Stimulated activated naive B cell treated with anti-CD40 and anti-IgM and Interleukin-4, amounts not matched to agents 10 μg/mL and 1 μg/mL and 100 μg/mL, for 72 hours (primary cell): ENCODE data around the gene CAMTA1.

Experiments
- ATAC-seq, 2 donors: fragments of 150-1000 bp; cut with Tn5 transposase; replicated peaks; 2 replicates each; pipeline ENCODE4 v1.10.0; 2021; ENCODE audit warnings: moderate library complexity in 1 of 2
- DNase-seq: peaks from one replicate; pipeline ENCODE4 v3.0.0; 2021
- H3K27ac Mint-ChIP-seq: one replicate; pipeline ENCODE4 v1.8.0; 2022; ENCODE audit warnings: mild to moderate bottlenecking, mixed read lengths
- H3K27me3 Mint-ChIP-seq, 2 donors: one replicate each; pipeline ENCODE4 v1.8.0; 2022; ENCODE audit warnings: mixed read lengths in 2 of 2
- H3K36me3 Mint-ChIP-seq, 2 donors: one replicate each; pipeline ENCODE4 v1.8.0; 2022; ENCODE audit warnings: mixed read lengths in 2 of 2, mild to moderate bottlenecking in 1 of 2
- H3K4me1 Mint-ChIP-seq, 2 donors: one replicate each; pipeline ENCODE4 v1.8.0; 2022; ENCODE audit warnings: mixed read lengths in 2 of 2, mild to moderate bottlenecking in 1 of 2
- H3K4me3 Mint-ChIP-seq, 2 donors: one replicate each; pipeline ENCODE4 v1.8.0; 2022; ENCODE audit warnings: mild to moderate bottlenecking in 2 of 2, mixed read lengths in 2 of 2, moderate library complexity in 1 of 2
- H3K9me3 Mint-ChIP-seq, 2 donors: one replicate each; pipeline ENCODE4 v1.8.0; 2022; ENCODE audit warnings: mixed read lengths in 2 of 2, mild to moderate bottlenecking in 1 of 2

The CAMTA1 gene

DNA sequence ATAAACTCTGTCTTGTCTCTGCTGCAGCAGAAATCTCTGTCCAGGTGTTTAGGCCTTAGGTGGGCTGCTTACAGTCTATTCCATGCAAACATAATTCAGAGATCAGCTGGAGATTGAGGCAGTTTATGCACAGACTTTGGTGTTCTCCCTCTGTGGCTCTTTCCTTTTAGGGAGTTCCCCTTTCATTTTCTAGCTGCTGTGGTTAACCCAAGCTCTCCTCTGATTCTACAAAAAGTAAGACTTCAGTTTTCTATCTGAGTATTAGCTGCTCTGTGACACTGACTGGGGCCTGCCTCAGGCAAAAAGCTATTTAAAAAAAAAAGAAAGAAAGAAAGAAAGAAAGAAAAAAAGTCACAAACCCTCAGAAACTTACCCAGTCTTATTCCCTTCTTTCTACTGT lies 211.1 kb downstream of the CAMTA1 start:
- no peaks in the 10 kb centered on the region for H3K36me3 Mint-ChIP-seq

GRCh38 chr1:6996866-6997265 lies 211.6 kb downstream of the CAMTA1 start:
- peaks cover 5 to 8% of the 10 kb centered on the region in 2 donors for H3K9me3 Mint-ChIP-seq
- H3K27ac Mint-ChIP-seq = no peak overlapping the region
- H3K27me3 Mint-ChIP-seq = peaks cover 17 to 33% of the 10 kb centered on the region in 2 donors
- no peaks in the 10 kb centered on the region for H3K36me3 Mint-ChIP-seq
- peaks cover 0 to 2% of the 10 kb centered on the region in 2 donors for H3K4me1 Mint-ChIP-seq
- no peak overlapping the region for H3K4me3 Mint-ChIP-seq
- DNase-seq (no peak), ATAC-seq (no peak)

More for the DNA sequence above, 211.1 kb downstream of the CAMTA1 start:
- Mint-ChIP-seq H3K27ac (no peak overlapping the region), H3K4me1 (peaks cover 0 to 2% of the 10 kb centered on the region in 2 donors), H3K27me3 (peaks cover 16 to 33% of the 10 kb centered on the region in 2 donors), H3K9me3 (peaks cover 5 to 8% of the 10 kb centered on the region in 2 donors), H3K4me3 (no peak overlapping the region)
- DNase-seq (no peak), ATAC-seq (peak; percentile 99)

DNA sequence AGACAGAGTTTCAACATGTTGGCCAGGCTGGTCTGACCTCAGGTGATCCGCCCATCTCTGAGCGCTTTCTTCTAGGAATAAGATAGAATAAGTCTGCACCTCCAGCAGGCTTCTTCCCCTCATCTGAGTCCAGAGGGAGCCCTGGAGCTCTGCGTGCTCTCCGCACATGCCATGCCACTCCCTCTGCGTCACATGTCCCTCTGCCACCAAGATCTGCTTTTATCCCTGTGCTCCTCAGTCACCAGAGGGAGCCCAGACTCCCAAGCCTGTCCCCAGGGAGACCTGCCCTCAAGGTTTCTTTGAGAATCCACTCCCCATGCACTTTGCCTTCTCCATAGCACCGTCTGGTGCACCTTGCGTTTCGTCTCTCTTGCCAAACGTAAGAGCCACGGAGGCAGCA lies 213.0 kb downstream of the CAMTA1 start:
- Mint-ChIP-seq H3K27me3 (peaks cover 17 to 31% of the 10 kb centered on the region in 2 donors), H3K27ac (no peak overlapping the region), H3K9me3 (peaks cover 5 to 6% of the 10 kb centered on the region in 2 donors), H3K4me3 (no peak overlapping the region), H3K36me3 (no peaks in the 10 kb centered on the region), H3K4me1 (peaks cover 0 to 2% of the 10 kb centered on the region in 2 donors)
- ATAC-seq (no peak), DNase-seq (no peak)

- Mint-ChIP-seq H3K4me3 (no peak overlapping the region), H3K27ac (no peak overlapping the region), H3K9me3 (no peaks in the 10 kb centered on the region), H3K36me3 (no peaks in the 10 kb centered on the region), H3K4me1 (peaks cover 0 to 2% of the 10 kb centered on the region in 2 donors), H3K27me3 (peaks cover 11 to 19% of the 10 kb centered on the region in 2 donors)
- DNase-seq (no peak), ATAC-seq (no peak)
Observed at GRCh38 chr1:6999826-7000225, 214.6 kb downstream of the CAMTA1 start.

- no peaks in the 10 kb centered on the region for H3K36me3 Mint-ChIP-seq
- peaks cover 7 to 19% of the 10 kb centered on the region in 2 donors for H3K27me3 Mint-ChIP-seq
- no peak overlapping the region for H3K27ac Mint-ChIP-seq
- no peak overlapping the region for H3K4me3 Mint-ChIP-seq
- ATAC-seq = no peak
- no peaks in the 10 kb centered on the region for H3K9me3 Mint-ChIP-seq
- no peak for DNase-seq
- H3K4me1 Mint-ChIP-seq = peaks cover 0 to 2% of the 10 kb centered on the region in 2 donors
Observed at GRCh38 chr1:7000720-7001119, 215.5 kb downstream of the CAMTA1 start.

GRCh38 chr1:7002728-7003127 lies 217.5 kb downstream of the CAMTA1 start:
- no peak for ATAC-seq

GRCh38 chr1:7003676-7004075 lies 218.4 kb downstream of the CAMTA1 start:
- no peaks in the 10 kb centered on the region for H3K9me3 Mint-ChIP-seq
- ATAC-seq (no peak), DNase-seq (no peak)
- H3K27me3 Mint-ChIP-seq = peaks cover 5 to 18% of the 10 kb centered on the region in 2 donors
- no peak overlapping the region for H3K27ac Mint-ChIP-seq
- peaks cover 0 to 2% of the 10 kb centered on the region in 2 donors for H3K4me1 Mint-ChIP-seq
- H3K4me3 Mint-ChIP-seq = no peak overlapping the region
- no peaks in the 10 kb centered on the region for H3K36me3 Mint-ChIP-seq

More at GRCh38 chr1:7002728-7003127, 217.5 kb downstream of the CAMTA1 start:
- Mint-ChIP-seq H3K4me1 (peaks cover 0 to 2% of the 10 kb centered on the region in 2 donors), H3K27ac (no peak overlapping the region), H3K27me3 (peaks cover 5 to 25% of the 10 kb centered on the region in 2 donors), H3K9me3 (no peaks in the 10 kb centered on the region), H3K36me3 (no peaks in the 10 kb centered on the region), H3K4me3 (no peak overlapping the region)
- no peak for DNase-seq

- Mint-ChIP-seq H3K4me1 (peaks cover 0 to 2% of the 10 kb centered on the region in 2 donors), H3K9me3 (no peaks in the 10 kb centered on the region), H3K4me3 (no peak overlapping the region), H3K27ac (no peak overlapping the region), H3K36me3 (no peaks in the 10 kb centered on the region), H3K27me3 (peaks cover 5 to 18% of the 10 kb centered on the region in 2 donors)
- no peak for ATAC-seq
- DNase-seq = no peak
Observed at GRCh38 chr1:7004181-7004580, 218.9 kb downstream of the CAMTA1 start.

GRCh38 chr1:7005762-7006161 lies 220.5 kb downstream of the CAMTA1 start:
- Mint-ChIP-seq H3K27me3 (peaks cover 5 to 13% of the 10 kb centered on the region in 2 donors), H3K4me1 (peaks cover 0 to 2% of the 10 kb centered on the region in 2 donors), H3K4me3 (no peak overlapping the region), H3K27ac (no peak overlapping the region), H3K36me3 (no peaks in the 10 kb centered on the region), H3K9me3 (no peaks in the 10 kb centered on the region)
- ATAC-seq (no peak), DNase-seq (no peak)

- H3K27ac Mint-ChIP-seq = no peak overlapping the region
- H3K27me3 Mint-ChIP-seq = peaks cover under 1 to 21% of the 10 kb centered on the region in 2 donors
- H3K4me3 Mint-ChIP-seq = no peak overlapping the region
- ATAC-seq (no peak), DNase-seq (no peak)
- no peaks in the 10 kb centered on the region for H3K36me3 Mint-ChIP-seq
- no peaks in the 10 kb centered on the region for H3K9me3 Mint-ChIP-seq
- no peaks in the 10 kb centered on the region for H3K4me1 Mint-ChIP-seq
Observed at GRCh38 chr1:7006996-7007871, 222.0 kb downstream of the CAMTA1 start.

GRCh38 chr1:7007902-7008301 lies 222.6 kb downstream of the CAMTA1 start:
- Mint-ChIP-seq H3K4me3 (no peak overlapping the region), H3K27me3 (peaks cover 7 to 26% of the 10 kb centered on the region in 2 donors), H3K27ac (no peak overlapping the region), H3K36me3 (no peaks in the 10 kb centered on the region), H3K4me1 (no peaks in the 10 kb centered on the region), H3K9me3 (no peaks in the 10 kb centered on the region)
- ATAC-seq = no peak
- no peak for DNase-seq

- no peaks in the 10 kb centered on the region for H3K9me3 Mint-ChIP-seq
- H3K36me3 Mint-ChIP-seq = no peaks in the 10 kb centered on the region
- ATAC-seq (no peak), DNase-seq (no peak)
- H3K27me3 Mint-ChIP-seq = peaks cover 8 to 26% of the 10 kb centered on the region in 2 donors
- H3K27ac Mint-ChIP-seq = no peak overlapping the region
- H3K4me1 Mint-ChIP-seq = no peaks in the 10 kb centered on the region
- H3K4me3 Mint-ChIP-seq = no peak overlapping the region
Observed at GRCh38 chr1:7008331-7008730, 223.1 kb downstream of the CAMTA1 start.

DNA sequence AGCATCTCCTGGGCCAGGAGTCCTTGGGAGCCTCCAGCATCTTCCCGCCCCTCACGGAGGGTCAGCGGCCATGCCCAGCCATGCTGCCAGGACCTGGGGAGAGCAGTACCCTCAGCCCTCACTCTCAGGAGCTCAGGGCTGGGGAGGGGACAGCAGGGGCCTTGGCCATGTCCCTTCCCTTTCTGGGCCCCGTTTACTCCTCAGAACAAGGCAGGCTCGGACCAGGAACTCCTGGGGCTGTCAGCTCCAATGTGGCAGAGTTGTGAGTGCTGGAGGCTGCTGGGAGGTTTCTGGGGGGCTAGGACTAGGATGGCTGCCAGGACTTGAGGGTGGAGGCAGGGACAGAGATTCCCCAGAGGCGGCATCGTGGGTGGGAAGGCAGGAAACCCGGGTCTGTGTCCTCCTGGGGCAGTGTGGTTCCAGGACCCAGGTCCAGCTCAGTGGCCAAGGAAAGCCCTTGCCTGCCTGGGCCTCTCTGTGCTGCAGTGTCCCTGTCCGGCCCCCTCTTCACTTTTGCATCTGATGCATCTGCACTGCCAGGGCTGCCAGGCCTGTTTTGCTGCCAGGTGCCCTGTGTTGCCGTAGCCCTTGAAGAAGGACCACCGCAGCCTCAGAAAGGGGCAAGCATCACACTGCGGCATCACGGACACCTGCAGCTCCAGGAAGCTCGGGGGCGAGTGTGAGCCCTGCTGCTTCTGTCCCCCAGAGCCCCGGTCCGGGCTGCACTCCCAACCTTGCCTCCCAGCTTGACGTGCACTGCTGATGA lies 223.9 kb downstream of the CAMTA1 start:
- no peak for ATAC-seq
- Mint-ChIP-seq H3K27me3 (peaks cover 11 to 26% of the 10 kb centered on the region in 2 donors), H3K27ac (no peak overlapping the region), H3K36me3 (no peaks in the 10 kb centered on the region), H3K4me3 (no peak overlapping the region), H3K4me1 (no peaks in the 10 kb centered on the region), H3K9me3 (no peaks in the 10 kb centered on the region)
- no peak for DNase-seq

DNA sequence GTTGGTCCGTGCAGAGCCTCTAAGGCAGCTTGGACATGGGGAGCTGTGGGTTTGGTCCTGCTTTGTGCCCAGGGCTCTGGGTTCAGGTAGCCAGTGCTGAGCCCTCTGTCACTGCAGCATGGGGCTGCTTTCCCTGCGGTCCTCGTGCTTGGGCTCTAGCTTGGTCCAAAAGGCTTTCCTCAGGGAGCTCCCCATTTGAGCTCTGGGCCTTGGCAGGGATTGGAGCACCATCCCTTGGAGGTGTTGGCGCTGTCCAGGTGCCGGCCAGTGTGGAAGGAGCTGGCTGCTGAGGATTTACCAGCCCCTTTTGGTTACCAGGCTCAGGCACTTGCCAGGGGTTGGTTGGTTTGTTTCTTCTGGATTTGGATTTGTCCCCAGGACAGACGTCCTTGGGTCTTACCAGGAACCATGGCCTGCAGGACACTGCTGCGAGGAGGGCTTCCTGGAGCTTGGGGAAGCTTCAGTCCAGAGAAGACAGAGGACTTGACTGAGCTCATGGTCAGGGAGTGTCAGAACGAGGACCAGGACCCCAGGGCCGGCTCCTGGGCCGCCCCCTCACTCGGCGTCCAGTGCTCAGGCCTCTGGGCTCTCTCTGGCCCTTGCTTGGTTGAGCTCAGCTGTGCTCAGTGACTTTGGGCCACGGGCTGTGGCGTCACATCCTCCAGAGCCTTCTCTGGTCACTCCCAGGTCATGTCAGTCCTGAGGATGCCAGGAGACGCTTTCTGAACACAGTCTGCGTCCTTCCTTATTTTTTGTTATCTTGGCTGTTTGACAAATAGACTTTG lies 224.7 kb downstream of the CAMTA1 start:
- Mint-ChIP-seq H3K9me3 (no peaks in the 10 kb centered on the region), H3K27me3 (peaks cover 11 to 26% of the 10 kb centered on the region in 2 donors), H3K36me3 (no peaks in the 10 kb centered on the region), H3K27ac (no peak overlapping the region), H3K4me1 (no peaks in the 10 kb centered on the region), H3K4me3 (no peak overlapping the region)
- ATAC-seq (no peak), DNase-seq (no peak)
